Neural crest cell (in vitro differentiated cells): Measurements from ENCODE around the gene LSM3. TPM values are rescaled to one million over a fixed set of nuclear protein-coding genes. Genes with fewer than 3 reads are reported as not detected.

ENCODE experiments used
- DNase-seq: peaks from one replicate; pipeline ENCODE4 v3.0.0; 2021; ENCODE audit warnings: low read depth, mixed read lengths, low spot score
- H3K27ac Mint-ChIP-seq: one replicate; pipeline ENCODE4 v1.8.0; 2021; ENCODE audit warnings: mild to moderate bottlenecking, mixed read lengths; ENCODE audit not compliant: unreplicated experiment
- H3K27me3 Mint-ChIP-seq: 2 replicates; pipeline ENCODE4 v1.8.0; 2021; ENCODE audit warnings: low read depth, mild to moderate bottlenecking, mixed read lengths
- H3K36me3 Mint-ChIP-seq: 2 replicates; pipeline ENCODE4 v1.8.0; 2021; ENCODE audit warnings: low read depth, mild to moderate bottlenecking, mixed read lengths
- H3K4me1 Mint-ChIP-seq: 2 replicates; pipeline ENCODE4 v1.8.0; 2021; ENCODE audit warnings: mixed read lengths
- H3K4me3 Mint-ChIP-seq: one replicate; pipeline ENCODE4 v1.8.0; 2021; ENCODE audit warnings: mild to moderate bottlenecking, mixed read lengths
- H3K9me3 Mint-ChIP-seq: 2 replicates; pipeline ENCODE4 v1.8.0; 2021; ENCODE audit warnings: mixed read lengths
- total RNA-seq: library from RNA; stranded (reverse); gene quantifications from 2 replicates; pipeline ENCODE4 v1.2.1, GENCODE V29; 2021
- TF ChIP-seq, protein P1 (sequence below): fragments of 200-600 bp; sonication (generic); conservative IDR thresholded peaks from 2 replicates; pipeline ENCODE4 v1.5.0; 2021; ENCODE audit warnings: antibody characterized with exemption, mild to moderate bottlenecking

Gene LSM3
- total RNA-seq, 1 donor from 2014 or later: 18.3 TPM

DNA sequence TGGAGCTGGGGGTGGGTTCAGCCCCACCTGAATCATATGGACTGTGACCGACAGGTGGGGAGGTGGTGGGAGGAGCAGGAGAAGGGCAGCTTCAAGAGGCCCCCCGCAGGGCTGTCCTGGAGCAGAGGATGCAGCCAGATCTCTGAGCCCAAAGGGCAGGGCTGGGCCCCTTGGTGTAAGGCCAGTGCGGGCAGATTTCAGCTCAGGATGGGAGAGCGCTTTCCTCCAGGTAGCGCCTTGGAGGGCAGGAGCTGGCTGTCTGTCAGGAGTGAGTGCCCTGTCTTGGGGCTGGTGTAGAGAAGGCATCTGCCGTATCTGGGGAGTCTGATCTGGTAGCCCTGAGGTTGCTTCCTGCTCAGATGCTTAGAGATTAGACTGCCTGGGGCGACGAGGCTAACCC, 46.5 kb upstream of the LSM3 start:
- no peak for DNase-seq
- Mint-ChIP-seq H3K4me3 (no peak overlapping the region), H3K27ac (no peak overlapping the region), H3K9me3 (no peaks in the 10 kb centered on the region), H3K27me3 (no peaks in the 10 kb centered on the region), H3K4me1 (no peaks in the 10 kb centered on the region), H3K36me3 (peaks cover 15% of the 10 kb centered on the region)
- TF ChIP-seq, protein P1, sequence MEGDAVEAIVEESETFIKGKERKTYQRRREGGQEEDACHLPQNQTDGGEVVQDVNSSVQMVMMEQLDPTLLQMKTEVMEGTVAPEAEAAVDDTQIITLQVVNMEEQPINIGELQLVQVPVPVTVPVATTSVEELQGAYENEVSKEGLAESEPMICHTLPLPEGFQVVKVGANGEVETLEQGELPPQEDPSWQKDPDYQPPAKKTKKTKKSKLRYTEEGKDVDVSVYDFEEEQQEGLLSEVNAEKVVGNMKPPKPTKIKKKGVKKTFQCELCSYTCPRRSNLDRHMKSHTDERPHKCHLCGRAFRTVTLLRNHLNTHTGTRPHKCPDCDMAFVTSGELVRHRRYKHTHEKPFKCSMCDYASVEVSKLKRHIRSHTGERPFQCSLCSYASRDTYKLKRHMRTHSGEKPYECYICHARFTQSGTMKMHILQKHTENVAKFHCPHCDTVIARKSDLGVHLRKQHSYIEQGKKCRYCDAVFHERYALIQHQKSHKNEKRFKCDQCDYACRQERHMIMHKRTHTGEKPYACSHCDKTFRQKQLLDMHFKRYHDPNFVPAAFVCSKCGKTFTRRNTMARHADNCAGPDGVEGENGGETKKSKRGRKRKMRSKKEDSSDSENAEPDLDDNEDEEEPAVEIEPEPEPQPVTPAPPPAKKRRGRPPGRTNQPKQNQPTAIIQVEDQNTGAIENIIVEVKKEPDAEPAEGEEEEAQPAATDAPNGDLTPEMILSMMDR: no peak

DNA sequence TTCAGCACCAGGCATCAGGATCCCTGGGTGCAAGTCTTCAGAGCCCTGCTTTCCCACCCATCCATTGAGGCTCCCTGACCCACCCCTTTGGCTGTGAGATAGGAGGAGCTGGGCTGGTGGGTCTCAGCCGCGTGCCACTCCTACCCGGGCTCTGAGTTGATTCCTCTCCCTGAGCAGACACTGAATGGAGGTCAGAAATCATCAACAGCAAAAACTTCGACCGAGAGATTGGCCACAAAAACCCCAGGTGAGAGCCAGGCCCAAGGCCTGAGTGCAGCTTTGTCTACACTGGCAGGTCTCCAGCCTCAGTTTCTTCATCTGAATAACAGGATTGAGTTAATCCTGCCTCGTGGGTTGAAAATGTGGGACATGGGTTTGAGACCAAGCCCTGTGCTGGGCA, 45.9 kb upstream of the LSM3 start:
- H3K27me3 Mint-ChIP-seq: no peaks in the 10 kb centered on the region
- TF ChIP-seq, protein P1: no peak
- H3K4me1 Mint-ChIP-seq: no peaks in the 10 kb centered on the region
- no peaks in the 10 kb centered on the region for H3K9me3 Mint-ChIP-seq
- DNase-seq: no peak
- no peak overlapping the region for H3K27ac Mint-ChIP-seq
- H3K36me3 Mint-ChIP-seq: peaks cover 15% of the 10 kb centered on the region
- no peak overlapping the region for H3K4me3 Mint-ChIP-seq

DNA sequence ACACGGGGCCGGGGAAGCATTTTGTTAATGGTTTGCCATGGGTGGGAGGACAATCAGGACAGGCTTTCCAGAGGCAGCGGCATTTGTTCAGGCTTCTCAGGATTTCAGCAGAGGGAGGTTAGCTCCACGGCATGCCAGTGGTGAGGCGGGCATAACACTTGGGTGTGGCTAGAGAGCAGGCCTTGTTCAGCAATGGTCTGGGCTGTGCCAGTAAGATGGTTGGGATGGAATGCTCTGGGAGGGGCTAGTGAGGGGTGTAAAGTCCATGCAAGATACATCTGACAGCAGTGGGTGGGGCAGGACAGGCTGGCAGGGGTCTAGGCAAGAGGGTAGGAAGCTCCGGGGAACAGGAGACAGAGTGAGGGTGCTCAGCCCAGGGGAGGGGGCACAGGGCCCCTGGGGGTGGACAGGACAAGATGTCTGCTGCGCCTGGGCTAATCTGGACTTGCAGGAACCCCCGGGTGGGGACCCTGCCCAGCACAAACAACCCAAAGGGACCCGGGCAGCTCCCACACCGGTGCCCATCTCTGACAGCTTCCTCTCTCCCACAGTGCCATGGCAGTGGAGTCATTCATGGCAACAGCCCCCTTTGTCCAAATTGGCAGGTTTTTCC, 45.3 kb upstream of the LSM3 start:
- Mint-ChIP-seq H3K4me1 (no peaks in the 10 kb centered on the region), H3K36me3 (peaks cover 10% of the 10 kb centered on the region), H3K27me3 (no peaks in the 10 kb centered on the region), H3K27ac (peak overlapping the region; percentile 24), H3K9me3 (no peaks in the 10 kb centered on the region), H3K4me3 (no peak overlapping the region)
- TF ChIP-seq, protein P1: no peak
- no peak for DNase-seq

DNA sequence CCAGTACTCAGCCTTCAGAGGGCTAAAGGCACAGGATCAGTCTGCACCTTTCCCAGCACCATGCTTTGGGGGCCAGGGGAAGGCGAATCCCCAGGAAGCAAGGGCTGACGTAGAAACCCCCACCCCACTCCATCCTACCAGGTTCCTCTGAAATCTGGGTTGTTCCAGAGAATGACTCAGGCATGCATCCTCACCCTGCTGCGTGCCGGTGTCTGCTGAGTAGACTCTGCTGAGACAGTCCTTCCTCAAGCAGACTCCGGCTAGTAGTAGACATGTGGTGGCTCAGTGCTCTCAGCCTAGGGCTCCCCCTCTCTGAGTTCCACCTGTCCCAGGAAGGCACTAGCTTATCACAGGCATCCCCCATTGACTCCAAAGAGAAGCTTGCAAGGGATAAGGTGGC, 44.7 kb upstream of the LSM3 start:
- Mint-ChIP-seq H3K9me3 (no peaks in the 10 kb centered on the region), H3K27me3 (no peaks in the 10 kb centered on the region), H3K36me3 (peaks cover 4% of the 10 kb centered on the region)

DNA sequence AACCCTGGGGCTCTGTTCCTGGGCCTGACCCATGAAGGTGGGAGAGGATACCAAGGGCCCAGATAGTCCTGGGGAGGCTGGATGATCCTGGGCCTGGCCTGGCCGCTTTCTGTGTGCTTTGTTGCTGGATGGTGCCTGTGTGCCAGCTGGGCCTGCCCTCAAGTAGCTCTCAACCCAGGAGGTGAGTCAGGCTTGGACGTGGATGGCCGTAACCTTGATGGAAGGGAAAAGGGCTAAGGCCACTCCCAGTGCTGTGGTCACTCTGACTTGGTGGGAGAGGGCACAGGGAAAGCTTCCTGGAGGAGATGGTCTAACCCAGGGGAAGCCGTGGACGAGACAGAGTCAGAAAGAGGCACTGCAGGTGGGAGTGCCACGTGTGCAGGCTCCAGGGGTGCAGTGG, 44.3 kb upstream of the LSM3 start:
- TF ChIP-seq, protein P1: no peak
- no peaks in the 10 kb centered on the region for H3K4me1 Mint-ChIP-seq
- DNase-seq: no peak
- no peak overlapping the region for H3K27ac Mint-ChIP-seq
- H3K36me3 Mint-ChIP-seq: peaks cover 3% of the 10 kb centered on the region
- H3K9me3 Mint-ChIP-seq: no peaks in the 10 kb centered on the region
- H3K4me3 Mint-ChIP-seq: no peak overlapping the region
- H3K27me3 Mint-ChIP-seq: no peaks in the 10 kb centered on the region

More for the DNA sequence above, 44.7 kb upstream of the LSM3 start:
- Mint-ChIP-seq H3K4me3 (no peak overlapping the region), H3K4me1 (no peaks in the 10 kb centered on the region), H3K27ac (no peak overlapping the region)
- no peak for DNase-seq
- TF ChIP-seq, protein P1: no peak

DNA sequence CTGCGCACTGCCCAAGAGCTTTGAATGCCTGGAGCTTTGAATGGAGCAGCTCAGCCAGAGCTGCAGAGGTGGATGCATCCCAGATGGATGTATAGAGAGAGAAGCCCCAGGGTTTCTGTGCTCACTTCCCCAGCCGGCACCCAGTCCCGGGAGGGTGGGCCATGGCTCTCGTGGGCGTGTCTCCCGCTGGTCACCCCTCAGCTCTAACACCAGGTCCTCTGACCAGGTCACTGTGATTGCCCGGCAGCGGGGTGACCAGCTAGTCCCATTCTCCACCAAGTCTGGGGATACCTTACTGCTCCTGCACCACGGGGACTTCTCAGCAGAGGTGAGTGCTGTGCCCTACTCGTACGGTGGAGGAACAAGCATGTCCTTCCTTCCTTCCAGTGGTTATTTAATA, 43.0 kb upstream of the LSM3 start:
- no peaks in the 10 kb centered on the region for H3K27me3 Mint-ChIP-seq
- H3K27ac Mint-ChIP-seq: no peak overlapping the region
- no peak overlapping the region for H3K4me3 Mint-ChIP-seq
- no peak for DNase-seq
- no peaks in the 10 kb centered on the region for H3K4me1 Mint-ChIP-seq
- H3K36me3 Mint-ChIP-seq: peaks cover 3% of the 10 kb centered on the region
- TF ChIP-seq, protein P1: no peak
- H3K9me3 Mint-ChIP-seq: no peaks in the 10 kb centered on the region
